K562 (cell line): Measurements from ENCODE around the gene ZFP92. TPM values are rescaled to one million over a fixed set of nuclear protein-coding genes. Genes with fewer than 3 reads are reported as not detected.

Source experiments
- CLOCK ChIP-seq: fragments of 250-450 bp; sonication (Bioruptor Pico); IDR thresholded peaks from 2 replicates; pipeline ENCODE4 v1.4.0; 2020; ENCODE audit warnings: mild to moderate bottlenecking, moderate library complexity, borderline replicate concordance
- POLR3A ChIP-seq: IDR thresholded peaks from 2 replicates; pipeline ENCODE4 v1.6.1; 2011; ENCODE audit warnings: borderline replicate concordance, mild to moderate bottlenecking, moderate library complexity; ENCODE audit not compliant: insufficient read length, insufficient read depth; ENCODE audit errors: extremely low read depth
- SMAD2 ChIP-seq: fragments of 150-350 bp; IDR thresholded peaks from 2 replicates; pipeline ENCODE4 v1.6.1; 2014; ENCODE audit warnings: low read depth, mild to moderate bottlenecking, low read length
- ZNF398 ChIP-seq: fragments of 250-450 bp; sonication (Bioruptor Pico); IDR thresholded peaks from 2 replicates; pipeline ENCODE4 v1.8.0; 2021; ENCODE audit warnings: moderate library complexity, mild to moderate bottlenecking, inconsistent platforms
- polyA plus RNA-seq, 8 experiments: library from polyadenylated mRNA; depleted of rRNA in 4 of 8; stranded (reverse) in 5 of 8; unstranded in 3 of 8; fragments of >200 nt; fragmentation: Nextera tagmentation in 2 of 8; fragmentation: Illumina TruSeq in 1 of 8; extraction: Ambion mirVana in 2 of 8; extraction: Trizol in 1 of 8; gene quantifications; 2 replicates each; pipeline versions ENCODE4 v1.2.1 to v1.2.3, GENCODE V29; 2011 to 2014; ENCODE audit warnings: inconsistent platforms in 1 of 8, missing spikeins in 1 of 8
- total RNA-seq, 7 experiments: library from RNA; depleted of rRNA in 6 of 7; stranded (reverse); fragments of >200 nt in 6 of 7; fragmentation: Illumina TruSeq in 2 of 7; extraction: Trizol in 2 of 7; gene quantifications; 2 replicates each; pipeline versions ENCODE4 v1.2.1 to v1.2.3, GENCODE V29; 2011 to 2021; ENCODE audit warnings: low replicate concordance in 1 of 7

Gene ZFP92
- total and polyA plus RNA-seq, 9 of the 15 experiments (the other 6 are each of a cell fraction or from before 2014, with no cell fraction given), result 0.32 to 3.3 (median 1.8) TPM

- TF ChIP-seq POLR3A (no peak), SMAD2 (no peak), CLOCK (CRISPR knock-in tag) (no peak), ZNF398 (no peak)
These were observed 15.5 kb upstream of the ZFP92 start (continued) for GRCh38 chrX:153395613-153396319.
